Measurements from ENCODE around the gene EGFR. TPM values are rescaled to one million over a fixed set of nuclear protein-coding genes. Genes with fewer than 3 reads are reported as not detected.
A peak's percentile ranks its signal among the peaks of the same experiment; 100 is the strongest.

Gene EGFR
- total RNA-seq, 1 donor from 2014 or later: 12.8 TPM

GRCh38 chr7:55088620-55089019, 69.8 kb downstream of the EGFR start:
- H3K27ac Mint-ChIP-seq (ENCODE audit: unreplicated experiment): no peak overlapping the region
- H3K36me3 Mint-ChIP-seq (ENCODE audit: unreplicated experiment): no peaks in the 10 kb centered on the region
- peaks cover 26% of the 10 kb centered on the region for H3K4me1 Mint-ChIP-seq (ENCODE audit: low read depth, unreplicated experiment)
- no peak overlapping the region for H3K4me3 Mint-ChIP-seq (ENCODE audit: unreplicated experiment)
- DNase-seq: no peak
- H3K27me3 Mint-ChIP-seq (ENCODE audit: unreplicated experiment): no peaks in the 10 kb centered on the region
- TF ChIP-seq, protein P1, sequence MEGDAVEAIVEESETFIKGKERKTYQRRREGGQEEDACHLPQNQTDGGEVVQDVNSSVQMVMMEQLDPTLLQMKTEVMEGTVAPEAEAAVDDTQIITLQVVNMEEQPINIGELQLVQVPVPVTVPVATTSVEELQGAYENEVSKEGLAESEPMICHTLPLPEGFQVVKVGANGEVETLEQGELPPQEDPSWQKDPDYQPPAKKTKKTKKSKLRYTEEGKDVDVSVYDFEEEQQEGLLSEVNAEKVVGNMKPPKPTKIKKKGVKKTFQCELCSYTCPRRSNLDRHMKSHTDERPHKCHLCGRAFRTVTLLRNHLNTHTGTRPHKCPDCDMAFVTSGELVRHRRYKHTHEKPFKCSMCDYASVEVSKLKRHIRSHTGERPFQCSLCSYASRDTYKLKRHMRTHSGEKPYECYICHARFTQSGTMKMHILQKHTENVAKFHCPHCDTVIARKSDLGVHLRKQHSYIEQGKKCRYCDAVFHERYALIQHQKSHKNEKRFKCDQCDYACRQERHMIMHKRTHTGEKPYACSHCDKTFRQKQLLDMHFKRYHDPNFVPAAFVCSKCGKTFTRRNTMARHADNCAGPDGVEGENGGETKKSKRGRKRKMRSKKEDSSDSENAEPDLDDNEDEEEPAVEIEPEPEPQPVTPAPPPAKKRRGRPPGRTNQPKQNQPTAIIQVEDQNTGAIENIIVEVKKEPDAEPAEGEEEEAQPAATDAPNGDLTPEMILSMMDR (IDR thresholded peaks at IDR 0.05; ENCODE audit: partially characterized antibody, unreplicated experiment): no peak
- no peaks in the 10 kb centered on the region for H3K9me3 Mint-ChIP-seq (ENCODE audit: unreplicated experiment)

GRCh38 chr7:55092186-55092974, 73.6 kb downstream of the EGFR start:
- peaks cover 3% of the 10 kb centered on the region for H3K9me3 Mint-ChIP-seq (ENCODE audit: unreplicated experiment)

GRCh38 chr7:55092975-55093373, 74.2 kb downstream of the EGFR start:
- TF ChIP-seq, protein P1 (IDR thresholded peaks at IDR 0.05; ENCODE audit: partially characterized antibody, unreplicated experiment): no peak
- H3K27ac Mint-ChIP-seq (ENCODE audit: unreplicated experiment): no peak overlapping the region
- peaks cover 3% of the 10 kb centered on the region for H3K9me3 Mint-ChIP-seq (ENCODE audit: unreplicated experiment)
- H3K4me1 Mint-ChIP-seq (ENCODE audit: low read depth, unreplicated experiment): peaks cover 43% of the 10 kb centered on the region
- H3K4me3 Mint-ChIP-seq (ENCODE audit: unreplicated experiment): no peak overlapping the region
- DNase-seq: no peak
- no peaks in the 10 kb centered on the region for H3K36me3 Mint-ChIP-seq (ENCODE audit: unreplicated experiment)
- no peaks in the 10 kb centered on the region for H3K27me3 Mint-ChIP-seq (ENCODE audit: unreplicated experiment)

More at GRCh38 chr7:55092186-55092974, 73.6 kb downstream of the EGFR start:
- Mint-ChIP-seq H3K4me3 (ENCODE audit: unreplicated experiment) (no peak overlapping the region), H3K36me3 (ENCODE audit: unreplicated experiment) (no peaks in the 10 kb centered on the region), H3K4me1 (ENCODE audit: low read depth, unreplicated experiment) (peaks cover 38% of the 10 kb centered on the region), H3K27me3 (ENCODE audit: unreplicated experiment) (no peaks in the 10 kb centered on the region), H3K27ac (ENCODE audit: unreplicated experiment) (peak overlapping the region; percentile 56)
- no peak for DNase-seq
- TF ChIP-seq, protein P1 (IDR thresholded peaks at IDR 0.05; ENCODE audit: partially characterized antibody, unreplicated experiment): no peak

DNA sequence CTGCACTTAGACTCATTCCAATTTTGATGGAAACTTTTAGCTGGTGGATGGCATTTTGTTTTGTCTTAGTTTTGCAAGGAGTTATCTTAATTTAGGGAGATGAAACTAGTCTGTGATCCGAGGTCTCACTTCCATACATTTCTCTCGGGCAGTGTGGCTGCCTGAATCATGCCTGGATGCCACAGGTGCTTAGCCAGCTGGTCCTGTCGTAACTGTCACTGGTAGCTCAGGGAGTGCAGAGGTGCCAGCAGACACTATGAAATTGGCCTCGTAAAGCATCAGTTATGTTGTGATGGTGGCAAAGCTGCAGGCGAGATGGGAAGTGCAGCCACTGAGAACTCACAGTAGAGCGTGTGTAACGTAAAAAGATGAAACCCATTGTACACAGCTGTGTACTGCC, 74.9 kb downstream of the EGFR start:
- Mint-ChIP-seq H3K4me3 (ENCODE audit: unreplicated experiment) (peak overlapping the region; percentile 6), H3K27me3 (ENCODE audit: unreplicated experiment) (peaks cover 2% of the 10 kb centered on the region), H3K36me3 (ENCODE audit: unreplicated experiment) (no peaks in the 10 kb centered on the region), H3K9me3 (ENCODE audit: unreplicated experiment) (peaks cover 3% of the 10 kb centered on the region), H3K27ac (ENCODE audit: unreplicated experiment) (no peak overlapping the region), H3K4me1 (ENCODE audit: low read depth, unreplicated experiment) (peaks cover 45% of the 10 kb centered on the region)
- TF ChIP-seq, protein P1 (IDR thresholded peaks at IDR 0.05; ENCODE audit: partially characterized antibody, unreplicated experiment): no peak
- DNase-seq: no peak

DNA sequence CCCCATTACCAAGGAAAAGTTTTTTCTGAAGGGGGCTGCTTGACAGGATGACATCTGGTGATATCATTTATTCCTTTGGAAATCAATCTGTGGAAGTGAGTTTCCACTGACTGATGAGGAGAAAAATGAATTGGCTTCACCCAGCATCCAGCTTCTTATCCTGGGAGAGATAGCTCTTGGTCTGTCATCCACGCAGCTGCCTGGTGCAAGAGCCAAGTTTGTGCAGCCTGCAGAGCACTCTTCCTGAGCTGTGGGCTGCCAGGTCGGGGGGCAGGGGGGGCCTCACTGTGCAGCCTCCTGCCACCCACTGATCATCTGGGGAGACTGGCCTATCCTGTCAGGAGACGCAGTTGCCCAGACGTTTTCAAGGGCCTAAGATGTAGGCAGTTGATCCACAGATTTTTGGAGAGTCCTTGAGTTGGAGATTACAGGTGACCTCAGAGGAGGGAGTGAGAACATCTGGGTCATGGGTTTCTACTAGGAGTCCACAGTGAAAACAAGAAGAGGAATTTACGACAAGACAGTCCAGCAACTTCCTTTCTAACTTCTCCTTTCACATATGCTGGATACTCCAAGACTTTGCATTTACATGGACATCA, 75.4 kb downstream of the EGFR start:
- TF ChIP-seq, protein P1 (IDR thresholded peaks at IDR 0.05; ENCODE audit: partially characterized antibody, unreplicated experiment): no peak
- Mint-ChIP-seq H3K4me3 (ENCODE audit: unreplicated experiment) (no peak overlapping the region), H3K27me3 (ENCODE audit: unreplicated experiment) (peaks cover 2% of the 10 kb centered on the region), H3K36me3 (ENCODE audit: unreplicated experiment) (no peaks in the 10 kb centered on the region), H3K9me3 (ENCODE audit: unreplicated experiment) (peaks cover 3% of the 10 kb centered on the region), H3K27ac (ENCODE audit: unreplicated experiment) (no peak overlapping the region), H3K4me1 (ENCODE audit: low read depth, unreplicated experiment) (peaks cover 49% of the 10 kb centered on the region)
- DNase-seq: no peak
